Measurements from ENCODE around the gene RFX4. TPM values are rescaled to one million over a fixed set of nuclear protein-coding genes. Genes with fewer than 3 reads are reported as not detected.

Gene RFX4
- total and polyA plus RNA-seq, 10 of the 15 experiments (the other 5 are each of a cell fraction or from before 2014, with no cell fraction given) = 0.02 to 0.23 TPM; not detected in 8

DNA sequence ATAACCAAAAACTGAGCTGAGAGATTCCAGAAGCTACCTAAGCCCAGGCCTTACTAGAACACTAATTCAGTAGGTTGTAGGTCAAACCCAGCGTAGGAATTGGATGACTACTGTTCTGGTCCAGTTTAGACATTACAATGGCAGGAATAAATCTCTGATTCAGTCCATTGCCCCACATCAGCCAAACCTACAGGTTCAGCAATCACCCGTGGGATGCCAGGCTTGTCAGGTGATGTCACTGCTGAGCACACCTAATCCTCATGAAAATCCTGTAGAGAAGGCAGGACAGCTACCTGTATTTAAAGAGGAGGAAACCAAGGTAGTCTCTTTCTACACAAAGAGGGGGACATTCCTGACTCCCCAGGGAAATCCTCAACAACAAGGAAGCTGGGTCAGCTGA is 63.7 kb downstream of the RFX4 start:
- no peaks in the 10 kb centered on the region for H3K4me1 ChIP-seq (ENCODE audit: control insufficient read depth, insufficient read depth, low read length)
- no peaks in the 10 kb centered on the region for H3K27me3 ChIP-seq (replicated peaks in 1 of 2; ENCODE audit: control insufficient read depth in 2 of 2, insufficient read depth in 2 of 2, low read length in 1 of 2)
- POLR2A ChIA-PET = interaction anchor here (0.6 kb wide), 1 partner anchor 66 kb away, joined by 4 read pairs; no protein-coding TSS in a partner anchor
- TF ChIP-seq PAX8 (IDR thresholded peaks at IDR 0.05) (no peak), RAD51 (IDR thresholded peaks at IDR 0.05) (no peak)
- no peaks in the 10 kb centered on the region for H3K79me2 ChIP-seq (ENCODE audit: control insufficient read depth, insufficient read depth, low read length)
- H2AFZ ChIP-seq (ENCODE audit: control insufficient read depth, low read depth, low read length) = no peak overlapping the region
- in situ Hi-C loops (cut with MboI) (no loop called here), intact Hi-C loops (cut with micrococcal nuclease; ENCODE audit: unreplicated experiment) (no loop called here)
- SMC1A ChIA-PET (ENCODE audit: uncharacterized antibody, unreplicated experiment) = interaction anchor here (1.0 kb wide), 1 partner anchor 43 kb away, joined by 3 read pairs; no protein-coding TSS in a partner anchor
- 0% methylated on average over 2 of the region's 2 CpGs for WGBS (ENCODE audit: insufficient coverage, insufficient replicate concordance, low lambda C conversion rate, missing lambda C conversion rate)
- no peak for ATAC-seq
- RAD21 ChIA-PET (ENCODE audit: unreplicated experiment) = interaction anchor here (0.6 kb wide), 1 partner anchor 275 kb away, joined by 3 read pairs; no protein-coding TSS in a partner anchor
- CTCF ChIA-PET = no interaction called here
- no peak overlapping the region for H3K4me2 ChIP-seq (ENCODE audit: control insufficient read depth, insufficient read depth)
- FAIRE-seq = no peak
- no peak overlapping the region for H3K4me3 ChIP-seq
- H3K27ac ChIP-seq (ENCODE audit: control insufficient read depth, insufficient read depth) = no peak overlapping the region
- no peak for DNase-seq (ENCODE audit: low read depth, low spot score)
- H3K36me3 ChIP-seq (ENCODE audit: control insufficient read depth in 2 of 2, insufficient read depth in 2 of 2, low read length in 1 of 2) = no peaks in the 10 kb centered on the region
- no peaks in the 10 kb centered on the region for H3K9me3 ChIP-seq (replicated peaks; ENCODE audit: control insufficient read depth, insufficient read depth, low read length)
- H3K9ac ChIP-seq (ENCODE audit: control insufficient read depth, insufficient read depth, low read length) = no peak overlapping the region
- no TSS peak for BruUV-seq (replicated peaks)
- H4K20me1 ChIP-seq (ENCODE audit: control insufficient read depth, insufficient read depth) = no peaks in the 10 kb centered on the region

DNA sequence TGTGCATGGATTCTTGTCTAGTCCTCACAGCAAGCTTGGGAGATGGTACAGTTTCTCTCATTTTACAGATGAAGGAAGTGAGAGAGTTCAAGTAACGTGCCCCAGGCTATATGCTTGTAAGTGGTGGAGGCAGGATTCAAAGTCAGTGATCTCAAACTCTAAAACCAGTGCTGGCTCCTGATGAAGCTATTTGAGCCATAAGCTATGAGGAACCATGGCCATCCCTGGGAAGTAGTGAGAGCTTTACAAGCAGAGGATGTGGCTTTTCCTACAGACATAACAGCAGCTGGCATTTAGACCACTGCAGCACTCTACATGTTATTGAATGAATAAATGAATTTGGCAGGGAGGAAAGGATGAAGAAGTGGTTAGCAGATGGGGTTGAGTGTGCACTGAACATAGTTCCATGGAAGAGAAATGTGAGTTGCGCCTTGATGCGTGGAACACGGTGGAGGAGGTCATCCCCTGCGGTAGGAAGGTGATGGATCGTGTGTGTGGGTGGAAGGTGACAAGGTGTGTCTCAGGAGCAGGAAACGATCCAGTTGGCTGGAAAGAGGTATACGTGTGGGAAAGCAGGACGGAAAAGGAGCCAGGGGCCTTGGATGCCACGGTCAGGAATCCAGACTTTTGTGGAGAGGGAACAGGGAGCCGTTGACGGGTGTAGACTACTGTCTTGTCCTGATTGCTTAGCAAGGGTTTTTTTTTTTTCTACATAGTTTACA is 65.2 kb downstream of the RFX4 start:
- ATAC-seq (no peak), FAIRE-seq (no peak), DNase-seq (ENCODE audit: low read depth, low spot score) (no peak)
- Histone ChIP-seq H3K4me1 (ENCODE audit: control insufficient read depth, insufficient read depth, low read length) (no peaks in the 10 kb centered on the region), H3K36me3 (ENCODE audit: control insufficient read depth in 2 of 2, insufficient read depth in 2 of 2, low read length in 1 of 2) (no peaks in the 10 kb centered on the region), H3K4me2 (ENCODE audit: control insufficient read depth, insufficient read depth) (no peak overlapping the region), H3K9ac (ENCODE audit: control insufficient read depth, insufficient read depth, low read length) (no peak overlapping the region), H3K9me3 (replicated peaks; ENCODE audit: control insufficient read depth, insufficient read depth, low read length) (no peaks in the 10 kb centered on the region), H3K4me3 (no peak overlapping the region), H3K27ac (ENCODE audit: control insufficient read depth, insufficient read depth) (no peak overlapping the region), H2AFZ (ENCODE audit: control insufficient read depth, low read depth, low read length) (no peak overlapping the region), H4K20me1 (ENCODE audit: control insufficient read depth, insufficient read depth) (no peaks in the 10 kb centered on the region), H3K79me2 (ENCODE audit: control insufficient read depth, insufficient read depth, low read length) (no peaks in the 10 kb centered on the region), H3K27me3 (replicated peaks in 1 of 2; ENCODE audit: control insufficient read depth in 2 of 2, insufficient read depth in 2 of 2, low read length in 1 of 2) (no peaks in the 10 kb centered on the region)
- intact Hi-C loops (cut with micrococcal nuclease; ENCODE audit: unreplicated experiment) = no loop called here
- RAD21 ChIA-PET (ENCODE audit: unreplicated experiment) = no interaction called here
- in situ Hi-C loops (cut with MboI) = no loop called here
- 43% methylated on average over 12 of the region's 12 CpGs for WGBS (ENCODE audit: insufficient coverage, insufficient replicate concordance, low lambda C conversion rate, missing lambda C conversion rate)
- CTCF ChIA-PET = no interaction called here
- BruUV-seq (replicated peaks) = no TSS peak
- POLR2A ChIA-PET = no interaction called here
- SMC1A ChIA-PET (ENCODE audit: uncharacterized antibody, unreplicated experiment) = no interaction called here
- no peak for TF ChIP-seq ZBTB4 (CRISPR knock-in tag; IDR thresholded peaks at IDR 0.05)
- no peak for TF ChIP-seq IRF3 (IDR thresholded peaks at IDR 0.05)
- no peak for TF ChIP-seq POLR2AphosphoS5 (IDR thresholded peaks at IDR 0.05; ENCODE audit: low read length)
- no peak for TF ChIP-seq MEF2B (IDR thresholded peaks at IDR 0.05; ENCODE audit: partially characterized antibody, poor library complexity, severe bottlenecking)
- no peak for TF ChIP-seq ZNF207 (IDR thresholded peaks at IDR 0.05; ENCODE audit: borderline replicate concordance)
- no peak for TF ChIP-seq IKZF1 (conservative IDR thresholded peaks at IDR 0.05)
- TF ChIP-seq, protein P1, sequence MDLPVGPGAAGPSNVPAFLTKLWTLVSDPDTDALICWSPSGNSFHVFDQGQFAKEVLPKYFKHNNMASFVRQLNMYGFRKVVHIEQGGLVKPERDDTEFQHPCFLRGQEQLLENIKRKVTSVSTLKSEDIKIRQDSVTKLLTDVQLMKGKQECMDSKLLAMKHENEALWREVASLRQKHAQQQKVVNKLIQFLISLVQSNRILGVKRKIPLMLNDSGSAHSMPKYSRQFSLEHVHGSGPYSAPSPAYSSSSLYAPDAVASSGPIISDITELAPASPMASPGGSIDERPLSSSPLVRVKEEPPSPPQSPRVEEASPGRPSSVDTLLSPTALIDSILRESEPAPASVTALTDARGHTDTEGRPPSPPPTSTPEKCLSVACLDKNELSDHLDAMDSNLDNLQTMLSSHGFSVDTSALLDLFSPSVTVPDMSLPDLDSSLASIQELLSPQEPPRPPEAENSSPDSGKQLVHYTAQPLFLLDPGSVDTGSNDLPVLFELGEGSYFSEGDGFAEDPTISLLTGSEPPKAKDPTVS (IDR thresholded peaks at IDR 0.05; ENCODE audit: low read depth, low read length) = no peak

Measured in GM12878 (cell line).